Stimulated activated CD8-positive, alpha-beta memory T cell treated with anti-CD3 and anti-CD28 coated beads, Interleukin-15, amount 100 ng/mL, for 48 hours (primary cell): ENCODE data around the gene SLC66A1.
"Not testable (repeated sequence)": the region's sequence is repeated elsewhere in the genome, so short reads cannot be mapped to it uniquely, and the experiment has no call there.

Experiments
- DNase-seq, 2 donors: peaks; one replicate each; pipeline ENCODE4 v3.0.0-alpha.2; 2020; ENCODE audit warnings: low read depth in 2 of 2

SLC66A1 gene

GRCh38 chr1:19311931-19312781, at the start of gene SLC66A1, which contains the start of gene AKR7A2:
SLC66A1 (plus strand) TSS chr1:19312326; CDS start chr1:19317678, 5,352 bp downstream.
AKR7A2 (minus strand) TSS chr1:19312144; CDS start chr1:19312124, 20 bp downstream.
- DNase-seq = peak; percentile 89 to 91

- DNase-seq = no peak
Measured at GRCh38 chr1:19262744-19263143, 49.4 kb upstream of the SLC66A1 start.

DNA sequence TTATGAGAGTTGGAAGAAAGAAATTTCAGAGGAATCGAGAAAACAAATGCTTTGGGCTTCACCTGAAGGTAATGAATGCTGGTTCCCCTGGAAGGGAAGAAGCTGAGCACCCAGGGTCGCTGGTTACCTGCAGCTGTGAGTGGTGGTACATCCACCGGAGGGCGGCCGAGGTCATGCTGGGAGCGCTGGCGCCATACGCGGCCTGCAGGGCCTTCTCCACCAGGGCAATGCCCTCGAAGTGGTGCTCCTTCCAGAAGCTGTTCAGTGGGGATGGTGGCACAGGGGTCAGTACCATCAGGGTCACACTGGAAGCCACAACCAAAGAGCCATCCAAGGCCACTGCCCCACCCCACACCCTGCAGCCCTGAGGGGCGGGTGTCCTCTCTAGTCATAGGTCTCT, 43.7 kb upstream of the SLC66A1 start:
- DNase-seq = no peak

DNA sequence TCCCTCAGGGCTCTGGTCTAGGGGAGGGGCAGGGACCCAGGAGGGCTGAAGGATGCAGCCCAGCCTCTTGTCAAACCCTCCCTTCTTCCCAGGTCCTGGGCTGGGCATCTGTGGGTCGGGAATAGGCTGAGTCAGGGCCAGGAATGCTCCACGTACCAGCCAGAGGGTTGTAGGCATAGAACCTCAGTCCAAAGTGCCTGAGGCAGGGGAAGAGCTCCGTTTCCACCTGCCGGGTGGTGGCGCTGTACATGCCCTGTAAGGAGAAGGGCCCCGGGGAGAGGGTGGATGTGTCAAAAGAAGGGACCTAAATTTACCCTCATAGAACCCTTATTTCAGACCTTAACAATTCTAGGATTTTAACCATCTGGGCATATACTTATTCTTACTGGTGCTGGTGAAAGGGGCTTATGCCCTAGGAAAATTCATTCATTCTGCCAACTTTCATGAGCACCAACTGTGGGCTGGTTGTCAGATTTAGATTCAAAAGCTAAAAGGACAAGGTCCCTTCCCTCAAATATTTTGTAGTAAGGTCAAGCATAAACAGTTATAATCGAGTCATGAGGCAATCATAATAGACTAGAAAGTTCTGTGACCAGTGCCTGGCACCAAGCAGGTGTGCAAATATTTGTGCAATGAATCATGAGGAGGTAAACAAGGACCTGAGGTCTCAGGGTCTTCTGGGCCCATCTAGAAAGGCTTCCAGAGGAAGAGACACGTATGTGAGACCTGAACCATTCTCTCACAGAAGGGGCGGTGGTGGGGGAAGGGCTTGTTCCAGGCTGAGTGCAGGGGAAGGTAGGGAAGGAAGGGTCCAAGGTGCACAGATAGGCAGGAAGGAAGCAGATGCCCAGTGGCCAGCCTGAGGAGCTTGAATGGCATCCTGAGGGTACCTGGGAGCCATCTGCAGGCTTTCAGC, 42.4 kb upstream of the SLC66A1 start:
- DNase-seq = not testable (repeated sequence)

GRCh38 chr1:19270343-19270730, 41.8 kb upstream of the SLC66A1 start:
- not testable (repeated sequence) for DNase-seq

- no peak for DNase-seq
Measured at GRCh38 chr1:19272064-19272463, 40.1 kb upstream of the SLC66A1 start.

- DNase-seq = no peak
Measured at GRCh38 chr1:19273106-19273843, 38.9 kb upstream of the SLC66A1 start.

GRCh38 chr1:19273844-19274531, 38.1 kb upstream of the SLC66A1 start:
- DNase-seq = not testable (repeated sequence)

DNA sequence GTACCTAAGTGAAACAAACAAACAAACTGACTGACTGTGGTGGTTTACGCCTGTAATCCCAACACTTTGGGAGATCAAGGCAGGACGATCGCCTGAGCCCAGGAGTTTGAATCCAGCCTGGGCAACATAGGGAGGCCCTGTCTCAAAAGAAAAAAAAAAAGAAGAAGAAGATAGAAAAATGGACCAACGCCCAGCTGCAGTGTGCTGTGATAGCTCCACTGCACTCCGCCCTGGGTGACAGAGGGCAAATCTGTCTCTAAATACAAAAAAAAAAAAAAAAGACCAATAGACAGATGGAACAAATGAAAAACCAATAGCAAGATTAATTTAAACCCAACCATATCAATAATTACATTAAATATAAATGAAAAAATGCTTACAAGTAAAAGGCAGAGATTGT, 37.5 kb upstream of the SLC66A1 start:
- no peak for DNase-seq

GRCh38 chr1:19283891-19284290, 28.2 kb upstream of the SLC66A1 start:
- DNase-seq = no peak

- no peak for DNase-seq
Measured at GRCh38 chr1:19284881-19285280, 27.2 kb upstream of the SLC66A1 start.

GRCh38 chr1:19285366-19285765, 26.8 kb upstream of the SLC66A1 start:
- DNase-seq = not testable (repeated sequence)

- DNase-seq = not testable (repeated sequence)
Measured at GRCh38 chr1:19285807-19286206, 26.3 kb upstream of the SLC66A1 start.

- no peak for DNase-seq
Measured at GRCh38 chr1:19287436-19288185, 24.5 kb upstream of the SLC66A1 start.

- peak; percentile 62 to 65 for DNase-seq
Measured at GRCh38 chr1:19288324-19289241, 23.5 kb upstream of the SLC66A1 start, which contains the start of gene AKR7A3. AKR7A3 (minus strand) TSS chr1:19288770; CDS start chr1:19288709, 61 bp downstream.

GRCh38 chr1:19289244-19289643, 22.9 kb upstream of the SLC66A1 start:
- no peak for DNase-seq

DNA sequence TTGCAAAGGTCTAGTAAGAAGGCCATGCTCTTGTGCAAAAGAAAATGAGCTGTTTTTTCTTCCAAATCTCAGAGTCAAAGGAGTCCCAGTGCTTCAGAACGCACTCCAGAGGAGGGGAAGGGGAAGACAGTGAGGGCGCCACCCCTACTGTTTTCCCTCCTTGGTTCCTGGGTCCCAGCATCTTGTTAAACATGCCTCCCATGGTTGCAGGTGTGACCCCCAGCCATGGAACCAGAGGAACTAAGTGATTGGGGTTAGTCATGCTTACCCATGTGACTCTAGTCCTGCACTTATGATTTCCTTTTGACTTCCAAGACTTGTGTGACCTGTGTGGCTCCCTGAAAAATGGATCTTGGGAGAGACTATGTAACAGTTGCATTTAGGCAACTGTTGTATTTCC, 17.5 kb upstream of the SLC66A1 start:
- DNase-seq = no peak

DNA sequence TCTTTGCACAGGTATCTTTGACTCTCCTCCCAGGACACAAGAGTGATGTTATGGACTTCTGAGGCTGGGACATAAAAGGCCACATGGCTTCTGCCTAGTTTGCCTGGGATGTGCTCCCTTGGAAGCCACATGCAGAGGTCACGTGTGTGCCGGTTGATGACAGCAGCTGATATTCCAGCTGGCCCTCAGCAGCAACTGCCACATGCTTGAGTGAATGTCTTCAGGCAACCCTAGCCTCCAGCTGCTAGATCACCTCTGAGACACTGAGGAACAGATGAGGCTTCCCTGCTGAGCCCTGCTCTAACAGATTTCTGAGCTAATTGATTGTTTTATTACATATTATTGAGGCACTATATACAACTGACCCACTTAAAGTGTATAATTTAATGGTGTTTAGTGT, 11.9 kb upstream of the SLC66A1 start:
- no peak for DNase-seq

DNA sequence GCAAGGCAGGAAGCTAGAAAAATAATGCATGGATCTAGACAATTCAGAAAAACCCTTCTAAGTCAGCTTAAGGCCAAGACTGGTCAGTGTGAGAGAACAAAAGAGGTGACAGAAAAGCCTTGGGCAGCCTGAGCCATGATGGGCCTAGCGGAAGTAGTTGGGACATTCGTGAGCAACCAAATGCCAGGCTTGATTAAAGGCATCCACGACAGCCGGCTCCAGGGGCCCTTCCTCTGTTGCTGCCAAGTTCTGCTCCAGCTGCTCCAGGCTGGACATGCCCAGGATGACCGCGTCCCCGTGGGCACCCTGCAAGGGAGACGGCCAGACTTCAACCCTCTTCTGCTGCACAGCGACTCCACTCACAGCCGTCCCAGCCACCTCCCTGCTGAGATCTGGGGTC, 8.0 kb upstream of the SLC66A1 start:
- not testable (repeated sequence) for DNase-seq
